ENCODE results near the gene CA7.

DNA sequence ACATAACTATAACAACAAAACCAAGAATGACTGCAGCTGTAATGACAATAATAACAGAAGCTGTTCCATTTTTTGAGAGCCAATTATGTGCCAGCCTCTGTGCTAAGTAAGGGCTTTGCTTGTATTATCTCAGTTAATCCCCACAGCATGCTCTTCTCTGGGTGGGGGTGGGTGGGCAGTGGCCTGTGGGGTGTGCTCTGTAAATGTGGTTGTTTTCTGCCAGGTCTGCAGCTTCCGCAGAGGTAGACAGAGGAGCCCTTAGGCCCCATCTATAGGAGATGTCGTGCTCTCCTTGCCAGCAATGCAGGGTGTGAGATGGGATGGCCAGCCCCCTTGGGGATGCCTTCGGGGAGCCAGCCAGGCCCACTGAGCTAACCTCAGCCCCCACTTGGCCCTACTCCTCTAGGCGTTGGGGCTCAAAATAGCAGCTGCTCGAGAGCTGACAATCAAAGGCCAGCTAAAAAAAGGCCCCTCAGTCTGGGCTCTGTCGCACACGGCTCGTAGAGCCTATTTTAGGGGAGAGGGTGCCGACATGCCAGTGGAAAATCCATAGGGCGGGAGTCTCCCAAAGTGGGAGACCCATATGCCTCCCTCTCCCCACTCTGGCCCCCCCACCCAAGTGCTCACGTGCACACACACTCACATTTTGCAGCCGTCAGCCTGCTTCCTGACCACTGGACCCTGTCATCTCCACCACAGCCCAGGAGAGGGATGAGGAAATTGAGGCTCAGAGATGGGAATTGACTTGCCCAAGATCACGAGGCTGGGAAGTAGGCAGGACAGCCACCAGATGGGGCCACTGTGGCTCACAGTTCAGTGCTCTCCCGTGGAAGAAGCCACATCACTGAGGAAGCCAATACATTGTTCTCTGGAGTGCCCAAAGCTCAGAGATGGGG lies 58.7 kb downstream of the CA7 start:
- TF ChIP-seq EZH2 (IDR thresholded peaks at IDR 0.05; ENCODE audit: insufficient read depth, poor library complexity, severe bottlenecking) (no peak), EZH2phosphoT487 (IDR thresholded peaks at IDR 0.05; ENCODE audit: insufficient read depth, low read depth) (no peak)
